NT2/D1 (cell line): ENCODE results near the gene ZNF888.

Experiments used
- SUZ12 ChIP-seq: IDR thresholded peaks from 2 replicates; pipeline ENCODE4 v1.6.1; 2011; ENCODE audit not compliant: insufficient read length, insufficient read depth; ENCODE audit errors: extremely low read depth
- ZNF274 ChIP-seq: IDR thresholded peaks from 2 replicates; pipeline ENCODE4 v1.6.1; 2011; ENCODE audit warnings: mild to moderate bottlenecking, low read depth, low read length

DNA sequence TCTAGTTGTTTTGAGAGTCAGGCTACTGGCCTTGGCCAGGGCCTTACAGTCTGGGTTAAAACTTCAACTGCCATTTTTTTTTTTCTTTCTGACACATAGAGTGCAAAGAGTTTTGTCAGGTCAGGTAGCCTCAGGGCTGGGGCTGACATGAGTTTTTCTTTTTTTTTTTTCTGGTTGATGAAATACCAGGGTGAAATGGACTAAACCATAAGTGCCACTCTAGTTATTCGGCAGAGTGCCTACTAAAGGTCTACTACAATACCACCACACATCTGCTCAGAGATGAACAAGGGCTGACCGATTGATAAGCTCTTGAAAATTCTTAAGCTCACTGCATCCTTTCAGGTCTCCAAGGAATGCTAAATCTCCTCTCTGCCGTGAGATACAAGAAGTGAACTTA is 21.4 kb downstream of the ZNF888 start:
- TF ChIP-seq ZNF274 (no peak), SUZ12 (no peak)
